ENCODE results near the gene INTS3.

Gene INTS3

GRCh38 chr1:153767519-153767918 lies 39.7 kb downstream of the INTS3 start:
- H2AFZ ChIP-seq (ENCODE audit: low read length): no peak overlapping the region
- H3F3A ChIP-seq (ENCODE audit: insufficient read depth, low read length): no peaks in the 10 kb centered on the region
- H3K4me2 ChIP-seq (ENCODE audit: low read depth, low read length): no peak overlapping the region
- H3K36me3 ChIP-seq (replicated peaks; ENCODE audit: insufficient read depth, low read length): no peaks in the 10 kb centered on the region
- no peaks in the 10 kb centered on the region for H3K9me3 ChIP-seq (replicated peaks; ENCODE audit: insufficient read depth, low read length)
- no peaks in the 10 kb centered on the region for H4K20me1 ChIP-seq (ENCODE audit: insufficient read depth, low read length)
- no peak overlapping the region for H3K4me3 ChIP-seq (ENCODE audit: low read length)
- no peaks in the 10 kb centered on the region for H3K79me2 ChIP-seq (ENCODE audit: low read length)
- H3K4me1 ChIP-seq (ENCODE audit: low read length): no peaks in the 10 kb centered on the region
- H3K9ac ChIP-seq (ENCODE audit: low read length): no peak overlapping the region
- H3K9me2 ChIP-seq (replicated peaks; ENCODE audit: insufficient read depth, low read length): no peaks in the 10 kb centered on the region
- H3K27me3 ChIP-seq (replicated peaks; ENCODE audit: insufficient read depth, low read length): no peaks in the 10 kb centered on the region
- H3K27ac ChIP-seq (ENCODE audit: low read length): no peak overlapping the region
- DNase-seq: no peak
- TF ChIP-seq EZH2 (optimal IDR thresholded peaks at IDR 0.05; ENCODE audit: low read depth, low read length) (no peak), EZH2phosphoT487 (IDR thresholded peaks at IDR 0.05; ENCODE audit: low read length) (no peak)
- TF ChIP-seq, protein P1, sequence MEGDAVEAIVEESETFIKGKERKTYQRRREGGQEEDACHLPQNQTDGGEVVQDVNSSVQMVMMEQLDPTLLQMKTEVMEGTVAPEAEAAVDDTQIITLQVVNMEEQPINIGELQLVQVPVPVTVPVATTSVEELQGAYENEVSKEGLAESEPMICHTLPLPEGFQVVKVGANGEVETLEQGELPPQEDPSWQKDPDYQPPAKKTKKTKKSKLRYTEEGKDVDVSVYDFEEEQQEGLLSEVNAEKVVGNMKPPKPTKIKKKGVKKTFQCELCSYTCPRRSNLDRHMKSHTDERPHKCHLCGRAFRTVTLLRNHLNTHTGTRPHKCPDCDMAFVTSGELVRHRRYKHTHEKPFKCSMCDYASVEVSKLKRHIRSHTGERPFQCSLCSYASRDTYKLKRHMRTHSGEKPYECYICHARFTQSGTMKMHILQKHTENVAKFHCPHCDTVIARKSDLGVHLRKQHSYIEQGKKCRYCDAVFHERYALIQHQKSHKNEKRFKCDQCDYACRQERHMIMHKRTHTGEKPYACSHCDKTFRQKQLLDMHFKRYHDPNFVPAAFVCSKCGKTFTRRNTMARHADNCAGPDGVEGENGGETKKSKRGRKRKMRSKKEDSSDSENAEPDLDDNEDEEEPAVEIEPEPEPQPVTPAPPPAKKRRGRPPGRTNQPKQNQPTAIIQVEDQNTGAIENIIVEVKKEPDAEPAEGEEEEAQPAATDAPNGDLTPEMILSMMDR (IDR thresholded peaks at IDR 0.05; ENCODE audit: low read length): no peak

- no peaks in the 10 kb centered on the region for H3K36me3 ChIP-seq (replicated peaks; ENCODE audit: insufficient read depth, low read length)
- H3K79me2 ChIP-seq (ENCODE audit: low read length): no peaks in the 10 kb centered on the region
- no peak overlapping the region for H3K9ac ChIP-seq (ENCODE audit: low read length)
- H2AFZ ChIP-seq (ENCODE audit: low read length): no peak overlapping the region
- no peak overlapping the region for H3K27ac ChIP-seq (ENCODE audit: low read length)
- H3F3A ChIP-seq (ENCODE audit: insufficient read depth, low read length): no peaks in the 10 kb centered on the region; the same call in 1 of the 2 replicates
- H3K4me3 ChIP-seq (ENCODE audit: low read length): no peak overlapping the region
- no peaks in the 10 kb centered on the region for H3K4me1 ChIP-seq (ENCODE audit: low read length)
- H4K20me1 ChIP-seq (ENCODE audit: insufficient read depth, low read length): no peaks in the 10 kb centered on the region
- TF ChIP-seq EZH2phosphoT487 (IDR thresholded peaks at IDR 0.05; ENCODE audit: low read length) (no peak), EZH2 (optimal IDR thresholded peaks at IDR 0.05; ENCODE audit: low read depth, low read length) (no peak)
- TF ChIP-seq, protein P1 (IDR thresholded peaks at IDR 0.05; ENCODE audit: low read length): no peak
- no peak for DNase-seq
- H3K4me2 ChIP-seq (ENCODE audit: low read depth, low read length): no peak overlapping the region
- no peaks in the 10 kb centered on the region for H3K9me3 ChIP-seq (replicated peaks; ENCODE audit: insufficient read depth, low read length)
- H3K27me3 ChIP-seq (replicated peaks; ENCODE audit: insufficient read depth, low read length): no peaks in the 10 kb centered on the region
- no peaks in the 10 kb centered on the region for H3K9me2 ChIP-seq (replicated peaks; ENCODE audit: insufficient read depth, low read length)
Measured at GRCh38 chr1:153768316-153769181, 40.7 kb downstream of the INTS3 start.

GRCh38 chr1:153769221-153769620 lies 41.4 kb downstream of the INTS3 start:
- Histone ChIP-seq H3K9ac (ENCODE audit: low read length) (no peak overlapping the region), H3K27ac (ENCODE audit: low read length) (no peak overlapping the region), H3F3A (ENCODE audit: insufficient read depth, low read length) (peaks cover 3% of the 10 kb centered on the region; the same call in 1 of the 2 replicates), H4K20me1 (ENCODE audit: insufficient read depth, low read length) (no peaks in the 10 kb centered on the region), H3K36me3 (replicated peaks; ENCODE audit: insufficient read depth, low read length) (no peaks in the 10 kb centered on the region), H3K4me3 (ENCODE audit: low read length) (no peak overlapping the region), H3K79me2 (ENCODE audit: low read length) (no peaks in the 10 kb centered on the region), H2AFZ (ENCODE audit: low read length) (no peak overlapping the region), H3K27me3 (replicated peaks; ENCODE audit: insufficient read depth, low read length) (no peaks in the 10 kb centered on the region), H3K9me2 (replicated peaks; ENCODE audit: insufficient read depth, low read length) (no peaks in the 10 kb centered on the region), H3K4me2 (ENCODE audit: low read depth, low read length) (no peak overlapping the region), H3K4me1 (ENCODE audit: low read length) (no peaks in the 10 kb centered on the region), H3K9me3 (replicated peaks; ENCODE audit: insufficient read depth, low read length) (no peaks in the 10 kb centered on the region)
- DNase-seq: no peak
- no peak for TF ChIP-seq EZH2phosphoT487 (IDR thresholded peaks at IDR 0.05; ENCODE audit: low read length)
- TF ChIP-seq EZH2 (optimal IDR thresholded peaks at IDR 0.05; ENCODE audit: low read depth, low read length): no peak
- TF ChIP-seq, protein P1 (IDR thresholded peaks at IDR 0.05; ENCODE audit: low read length): no peak
